HEK293 (cell line): ENCODE data around the gene TIMM8A.
"Not testable (repeated sequence)": the region's sequence is repeated elsewhere in the genome, so short reads cannot be mapped to it uniquely, and the experiment has no call there.

ENCODE experiments used
- CTCF ChIA-PET: fragments of 350-600 bp; formaldehyde crosslinking; extraction: SDS; loops from one replicate; lab custom pipeline; 2021; ENCODE audit warnings: antibody characterized with exemption; lab: Yijun Ruan, JAX
- POLR2A ChIA-PET: fragments of 300-600 bp; formaldehyde crosslinking; extraction: SDS; loops from one replicate; lab custom pipeline; 2020; ENCODE audit warnings: antibody characterized with exemption, inconsistent platforms; lab: Yijun Ruan, JAX
- H3K27ac ChIP-seq: fragments of 200-500 bp; sonication (Bioruptor generic); 2 replicates; pipeline ENCODE4 v1.5.1; 2014; ENCODE audit warnings: low read depth, low read length, control low read depth, inconsistent platforms; ENCODE audit errors: extremely low read depth
- H3K36me3 ChIP-seq, 2 experiments: fragments of 200-500 bp in 1 of 2; sonication (Bioruptor generic) in 1 of 2; 1 replicate in 1 of 2; 2 replicates in 1 of 2; pipeline ENCODE4 v1.5.1; 2014 to 2017; ENCODE audit warnings: inconsistent platforms in 2 of 2, low read length in 2 of 2; ENCODE audit not compliant: control insufficient read depth in 2 of 2, insufficient read depth in 1 of 2
- H3K4me1 ChIP-seq: fragments of 200-500 bp; sonication (Bioruptor generic); 2 replicates; pipeline ENCODE4 v1.5.1; 2014; ENCODE audit warnings: mild to moderate bottlenecking, low read length, inconsistent platforms; ENCODE audit not compliant: control insufficient read depth, insufficient read depth
- H3K4me3 ChIP-seq: 2 replicates; pipeline ENCODE4 v1.5.1; 2011; ENCODE audit warnings: low read depth, mild to moderate bottlenecking, control low read depth, low read length, moderate library complexity
- H3K9me3 ChIP-seq: fragments of 200-500 bp; sonication (Bioruptor generic); 2 replicates; pipeline ENCODE4 v1.5.1; 2014; ENCODE audit warnings: low read depth, low read length, inconsistent platforms; ENCODE audit not compliant: control insufficient read depth, insufficient read depth
- KLF1 ChIP-seq: fragments of 450-650 bp; formaldehyde crosslinking; IDR thresholded peaks from 2 replicates; pipeline ENCODE4 v1.5.1; 2016; ENCODE audit warnings: missing biosample characterization, missing genetic modification characterization
- PRDM1 ChIP-seq: fragments of 450-650 bp; formaldehyde crosslinking; IDR thresholded peaks from 2 replicates; pipeline ENCODE4; 2016; ENCODE audit warnings: missing biosample characterization, missing genetic modification characterization
- WT1 ChIP-seq: fragments of 450-650 bp; formaldehyde crosslinking; IDR thresholded peaks from 2 replicates; pipeline ENCODE4 v1.5.1; 2016; ENCODE audit warnings: missing biosample characterization, missing genetic modification characterization
- ZBTB44 ChIP-seq: fragments of 450-650 bp; IDR thresholded peaks from 2 replicates; pipeline ENCODE4 v1.5.1; 2018; ENCODE audit warnings: missing biosample characterization, mild to moderate bottlenecking, missing genetic modification characterization
- ZNF140 ChIP-seq: fragments of 450-650 bp; formaldehyde crosslinking; IDR thresholded peaks from 2 replicates; pipeline ENCODE4 v1.5.1; 2016; ENCODE audit warnings: missing biosample characterization, missing genetic modification characterization
- ZNF146 ChIP-seq: fragments of 450-650 bp; formaldehyde crosslinking; IDR thresholded peaks from 2 replicates; pipeline ENCODE4 v1.5.1; 2016; ENCODE audit warnings: missing biosample characterization, missing genetic modification characterization
- ZNF2 ChIP-seq: fragments of 450-650 bp; formaldehyde crosslinking; IDR thresholded peaks from 2 replicates; pipeline ENCODE4 v1.5.1; 2016; ENCODE audit warnings: missing biosample characterization, missing genetic modification characterization
- ZNF221 ChIP-seq: fragments of 450-650 bp; formaldehyde crosslinking; IDR thresholded peaks from 2 replicates; pipeline ENCODE4 v1.5.1; 2017; ENCODE audit warnings: missing biosample characterization, missing genetic modification characterization, borderline replicate concordance
- ZNF548 ChIP-seq: fragments of 450-650 bp; formaldehyde crosslinking; IDR thresholded peaks from 2 replicates; pipeline ENCODE4 v1.5.1; 2016; ENCODE audit warnings: missing biosample characterization, missing genetic modification characterization
- ZNF707 ChIP-seq: fragments of 450-650 bp; formaldehyde crosslinking; IDR thresholded peaks from 2 replicates; pipeline ENCODE4 v1.5.1; 2016; ENCODE audit warnings: missing biosample characterization, missing genetic modification characterization
- ZSCAN16 ChIP-seq: fragments of 450-650 bp; formaldehyde crosslinking; IDR thresholded peaks from 2 replicates; pipeline ENCODE4 v1.5.1; 2016; ENCODE audit warnings: missing biosample characterization, missing genetic modification characterization

The TIMM8A gene

GRCh38 chrX:101349193-101349562 is 636 bp upstream of the TIMM8A start:
- H3K27ac ChIP-seq, result peak overlapping the region; percentile 80
- peak overlapping the region; percentile 61 for H3K4me3 ChIP-seq
- TF ChIP-seq ZNF140 (tag by site-specific recombination) (no peak), ZNF2 (tag by site-specific recombination) (peak; percentile 0; the same call in 1 of the 2 replicates)
- ChIA-PET CTCF (interaction anchor here (0.6 to 4.1 kb wide), 4 partner anchors 9 to 64 kb away, joined by 4 to 16 read pairs (median 4); partner anchors contain the start of gene RPL36A), POLR2A (interaction anchor here (0.7 to 4.7 kb wide), 12 partner anchors 9 to 1099 kb away, joined by 3 to 105 read pairs (median 6); partner anchors contain the start of genes CENPI and RPL36A)
- peaks cover 10% of the 10 kb centered on the region; the same call in 1 of the 2 replicates for H3K4me1 ChIP-seq
- peaks cover 12 to 21% of the 10 kb centered on the region in 2 experiments; a peak in 2 of 3 replicates for H3K36me3 ChIP-seq
- H3K9me3 ChIP-seq, result no peaks in the 10 kb centered on the region

GRCh38 chrX:101347859-101348451 is 587 bp downstream of the TIMM8A start:
- TF ChIP-seq ZNF548 (tag by site-specific recombination) (no peak), ZNF221 (tag by site-specific recombination) (no peak), WT1 (tag by site-specific recombination) (no peak), ZBTB44 (tag by site-specific recombination) (no peak), ZNF707 (no peak)
- CTCF ChIA-PET, result interaction anchor here (0.6 to 4.1 kb wide), 2 partner anchors 43 to 466 kb away, joined by 5 to 16 read pairs; partner anchors contain the start of gene RPL36A

GRCh38 chrX:101337776-101338271 is 10.7 kb downstream of the TIMM8A start:
- Histone ChIP-seq H3K4me3 (no peak overlapping the region), H3K27ac (no peak overlapping the region), H3K9me3 (peaks cover 3% of the 10 kb centered on the region), H3K4me1 (no peaks in the 10 kb centered on the region), H3K36me3 (peaks cover 0 to 6% of the 10 kb centered on the region in 2 experiments; a peak in 1 of 3 replicates)
- POLR2A ChIA-PET, result no interaction called here
- CTCF ChIA-PET, result interaction anchor here (0.6 to 1.5 kb wide), 2 partner anchors 20 to 77 kb away, joined by 3 read pairs; no protein-coding TSS in a partner anchor
- TF ChIP-seq ZSCAN16 (no peak), PRDM1 (tag by site-specific recombination) (peak; percentile 93)
- TF ChIP-seq, all 188 proteins: peak for 1

More at GRCh38 chrX:101347859-101348451, 587 bp downstream of the TIMM8A start:
- peaks cover 10% of the 10 kb centered on the region; the same call in 1 of the 2 replicates for H3K4me1 ChIP-seq
- H3K9me3 ChIP-seq, result no peaks in the 10 kb centered on the region
- POLR2A ChIA-PET, result interaction anchor here (0.9 to 4.7 kb wide), 9 partner anchors 10 to 59 kb away, joined by 3 to 105 read pairs (median 6); partner anchors contain the start of genes GLA, HNRNPH2 and RPL36A
- H3K36me3 ChIP-seq, result peaks cover 18 to 24% of the 10 kb centered on the region in 2 experiments; a peak in 2 of 3 replicates
- H3K4me3 ChIP-seq, result peak overlapping the region; percentile 61
- H3K27ac ChIP-seq, result peak overlapping the region; percentile 80

- TF ChIP-seq ZNF146 (tag by site-specific recombination), result peak; percentile 80
- CTCF ChIA-PET, H3K9me3 ChIP-seq, H3K27ac ChIP-seq, H3K4me1 ChIP-seq, H3K4me3 ChIP-seq, H3K36me3 ChIP-seq: not testable (repeated sequence)
- POLR2A ChIA-PET, result interaction anchor here (0.6 kb wide), 1 partner anchor 62 kb away, joined by 3 read pairs; no protein-coding TSS in a partner anchor
Measured at GRCh38 chrX:101334310-101334709, 14.2 kb downstream of the TIMM8A start.

- POLR2A ChIA-PET, result interaction anchor here (3.8 kb wide), 1 partner anchor 64 kb away, joined by 12 read pairs; the partner anchor contains the start of gene RPL36A
- not testable (repeated sequence) for H3K27ac ChIP-seq, H3K4me1 ChIP-seq, H3K4me3 ChIP-seq, H3K9me3 ChIP-seq, H3K36me3 ChIP-seq
- CTCF ChIA-PET, result interaction anchor here (0.6 kb wide), 2 partner anchors 89 to 1746 kb away, joined by 3 to 4 read pairs; no protein-coding TSS in a partner anchor
- peak; percentile 86 for TF ChIP-seq KLF1 (tag by site-specific recombination)
Measured at GRCh38 chrX:101326600-101326999, 21.9 kb downstream of the TIMM8A start.
